Gastrocnemius medialis (tissue), 4 donors: ENCODE measurements around the gene GPD1.
A peak's percentile ranks its signal among the peaks of the same experiment; 100 is the strongest.

Experiments
- CTCF ChIP-seq, 5 experiments: fragments of 450-650 bp in 3 of 5; fragments of 200-600 bp in 2 of 5; sonication (generic) in 2 of 5; IDR thresholded peaks in 4 of 5; conservative IDR thresholded peaks in 1 of 5; 1 replicate in 4 of 5; 2 replicates in 1 of 5; pipeline ENCODE4 v1.5.1; 2016 to 2019; ENCODE audit warnings: antibody characterized with exemption in 5 of 5, mild to moderate bottlenecking in 3 of 5, moderate library complexity in 3 of 5
- POLR2A ChIP-seq, 2 donors: fragments of 450-650 bp; IDR thresholded peaks; one replicate each; pipeline ENCODE4 v1.6.1; 2017; ENCODE audit warnings: antibody characterized with exemption in 2 of 2, mild to moderate bottlenecking in 2 of 2, moderate library complexity in 2 of 2

GRCh38 chr12:50070314-50071060, 33.3 kb upstream of the GPD1 start:
- TF ChIP-seq CTCF (IDR thresholded peaks at IDR 0.05 in 4 of 5, conservative IDR thresholded peaks at IDR 0.05 in 1 of 5) (peak; percentile 71 to 93 (median 86)), POLR2A (IDR thresholded peaks at IDR 0.05) (no peak)
